ENCODE measurements around the gene AMELX. TPM values are rescaled to one million over a fixed set of nuclear protein-coding genes. Genes with fewer than 3 reads are reported as not detected.

The AMELX gene
- total RNA-seq, 1 donor from 2014 or later = not detected

DNA sequence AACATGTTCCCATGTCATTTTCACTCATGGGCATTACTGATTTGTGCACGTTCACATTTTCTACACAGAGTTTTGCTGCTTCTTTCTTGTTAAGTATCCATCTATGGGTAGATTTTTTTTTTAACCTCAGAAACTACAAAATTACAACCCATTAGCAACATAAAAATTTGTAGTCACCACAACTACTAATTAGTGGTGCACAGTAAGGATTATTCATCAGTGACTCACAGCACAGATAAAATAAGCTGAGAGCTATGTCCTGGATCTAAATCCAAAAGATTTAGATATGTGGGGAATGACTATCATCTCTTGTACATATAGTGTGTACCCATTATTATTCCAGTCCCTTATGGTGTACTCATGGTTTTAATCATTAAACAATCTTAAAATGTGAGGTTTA, 19.7 kb upstream of the AMELX start:
- H3K27ac Mint-ChIP-seq (ENCODE audit: unreplicated experiment) = no peak overlapping the region
- H3K4me3 ChIP-seq (ENCODE audit: insufficient read depth, low read depth, low read length) = no peak overlapping the region
- TF ChIP-seq, protein P1, sequence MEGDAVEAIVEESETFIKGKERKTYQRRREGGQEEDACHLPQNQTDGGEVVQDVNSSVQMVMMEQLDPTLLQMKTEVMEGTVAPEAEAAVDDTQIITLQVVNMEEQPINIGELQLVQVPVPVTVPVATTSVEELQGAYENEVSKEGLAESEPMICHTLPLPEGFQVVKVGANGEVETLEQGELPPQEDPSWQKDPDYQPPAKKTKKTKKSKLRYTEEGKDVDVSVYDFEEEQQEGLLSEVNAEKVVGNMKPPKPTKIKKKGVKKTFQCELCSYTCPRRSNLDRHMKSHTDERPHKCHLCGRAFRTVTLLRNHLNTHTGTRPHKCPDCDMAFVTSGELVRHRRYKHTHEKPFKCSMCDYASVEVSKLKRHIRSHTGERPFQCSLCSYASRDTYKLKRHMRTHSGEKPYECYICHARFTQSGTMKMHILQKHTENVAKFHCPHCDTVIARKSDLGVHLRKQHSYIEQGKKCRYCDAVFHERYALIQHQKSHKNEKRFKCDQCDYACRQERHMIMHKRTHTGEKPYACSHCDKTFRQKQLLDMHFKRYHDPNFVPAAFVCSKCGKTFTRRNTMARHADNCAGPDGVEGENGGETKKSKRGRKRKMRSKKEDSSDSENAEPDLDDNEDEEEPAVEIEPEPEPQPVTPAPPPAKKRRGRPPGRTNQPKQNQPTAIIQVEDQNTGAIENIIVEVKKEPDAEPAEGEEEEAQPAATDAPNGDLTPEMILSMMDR (IDR thresholded peaks at IDR 0.05; ENCODE audit: insufficient read depth, low read depth, low read length) = no peak

DNA sequence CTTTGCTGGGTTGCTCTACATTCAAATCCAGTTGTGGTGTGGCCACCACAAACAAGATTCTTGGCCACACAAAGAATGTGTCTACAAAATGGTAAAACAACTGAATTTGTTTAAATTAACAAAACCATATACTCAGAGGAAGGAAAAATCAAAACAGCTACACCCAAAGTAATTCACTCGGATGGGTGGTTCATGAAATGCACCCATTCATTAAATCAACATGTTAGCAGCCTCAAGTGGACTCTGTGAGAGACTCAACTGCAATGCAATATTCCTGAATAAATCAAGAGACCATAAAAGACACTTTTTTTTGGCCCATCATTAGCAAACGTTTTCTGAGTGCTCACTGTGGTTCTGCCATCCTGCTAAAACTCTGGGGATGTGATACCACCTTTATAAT, 11.2 kb upstream of the AMELX start:
- Histone ChIP-seq H3K27ac (ENCODE audit: low read depth, low read length) (no peak overlapping the region), H3K9me3 (ENCODE audit: insufficient read depth, low read depth, low read length) (no peaks in the 10 kb centered on the region), H3K27me3 (ENCODE audit: insufficient read depth, low read length) (no peaks in the 10 kb centered on the region), H3K9ac (ENCODE audit: low read length) (no peak overlapping the region), H2AFZ (ENCODE audit: low read depth, low read length) (no peak overlapping the region), H3K4me3 (ENCODE audit: insufficient read depth, low read depth, low read length) (no peak overlapping the region), H3K79me2 (ENCODE audit: insufficient read depth, low read length) (no peaks in the 10 kb centered on the region), H3K4me2 (ENCODE audit: low read length) (no peak overlapping the region), H3K4me1 (ENCODE audit: insufficient read depth, low read length) (no peaks in the 10 kb centered on the region), H3K36me3 (ENCODE audit: insufficient read depth, low read length) (no peaks in the 10 kb centered on the region), H4K20me1 (ENCODE audit: insufficient read depth, low read length) (no peaks in the 10 kb centered on the region)
- Mint-ChIP-seq H3K36me3 (ENCODE audit: low read depth, unreplicated experiment) (no peaks in the 10 kb centered on the region), H3K4me1 (ENCODE audit: low read depth, unreplicated experiment) (no peaks in the 10 kb centered on the region), H3K27me3 (ENCODE audit: low read depth, unreplicated experiment) (no peaks in the 10 kb centered on the region), H3K9me3 (ENCODE audit: unreplicated experiment) (no peaks in the 10 kb centered on the region), H3K4me3 (ENCODE audit: unreplicated experiment) (no peak overlapping the region), H3K27ac (ENCODE audit: unreplicated experiment) (no peak overlapping the region)
- peak; percentile 96 for FAIRE-seq
- TF ChIP-seq, protein P1 (IDR thresholded peaks at IDR 0.05; ENCODE audit: insufficient read depth, low read depth, low read length) = no peak
- DNase-seq (ENCODE audit: low read depth) = no peak

More for the DNA sequence above, 19.7 kb upstream of the AMELX start:
- DNase-seq (ENCODE audit: low read depth) (peak; percentile 57), FAIRE-seq (peak; percentile 93)
- no peak overlapping the region for H3K4me3 Mint-ChIP-seq (ENCODE audit: unreplicated experiment)
- Histone ChIP-seq H3K9me3 (ENCODE audit: insufficient read depth, low read depth, low read length) (no peaks in the 10 kb centered on the region), H3K36me3 (ENCODE audit: insufficient read depth, low read length) (no peaks in the 10 kb centered on the region), H2AFZ (ENCODE audit: low read depth, low read length) (no peak overlapping the region), H4K20me1 (ENCODE audit: insufficient read depth, low read length) (no peaks in the 10 kb centered on the region), H3K4me2 (ENCODE audit: low read length) (no peak overlapping the region), H3K27ac (ENCODE audit: low read depth, low read length) (no peak overlapping the region), H3K27me3 (ENCODE audit: insufficient read depth, low read length) (no peaks in the 10 kb centered on the region), H3K9ac (ENCODE audit: low read length) (no peak overlapping the region), H3K79me2 (ENCODE audit: insufficient read depth, low read length) (no peaks in the 10 kb centered on the region), H3K4me1 (ENCODE audit: insufficient read depth, low read length) (peaks cover 8% of the 10 kb centered on the region)
- H3K9me3 Mint-ChIP-seq (ENCODE audit: unreplicated experiment) = no peaks in the 10 kb centered on the region
- H3K36me3 Mint-ChIP-seq (ENCODE audit: low read depth, unreplicated experiment) = no peaks in the 10 kb centered on the region
- peaks cover 7% of the 10 kb centered on the region for H3K4me1 Mint-ChIP-seq (ENCODE audit: low read depth, unreplicated experiment)
- no peaks in the 10 kb centered on the region for H3K27me3 Mint-ChIP-seq (ENCODE audit: low read depth, unreplicated experiment)

DNA sequence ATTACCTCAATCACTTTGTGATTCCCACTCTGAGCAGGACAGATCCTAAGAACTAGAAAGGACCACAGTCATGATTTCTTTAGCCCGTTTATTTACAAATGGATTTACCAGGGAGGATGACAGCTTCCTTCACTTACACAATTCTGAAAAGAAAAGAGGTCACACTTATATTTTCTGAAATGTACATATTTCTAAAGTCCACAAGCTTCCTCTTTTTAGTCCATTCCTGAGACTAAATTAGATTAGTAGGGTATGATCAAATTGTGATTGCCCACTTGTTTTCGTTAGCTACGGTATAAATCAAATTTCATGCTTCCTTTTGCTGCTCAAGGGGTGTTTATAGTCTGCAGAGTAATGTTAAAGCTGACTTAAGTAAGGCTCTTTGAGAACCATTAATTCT, 7.6 kb upstream of the AMELX start:
- no peak overlapping the region for H3K4me3 ChIP-seq (ENCODE audit: insufficient read depth, low read depth, low read length)
- Mint-ChIP-seq H3K9me3 (ENCODE audit: unreplicated experiment) (no peaks in the 10 kb centered on the region), H3K4me1 (ENCODE audit: low read depth, unreplicated experiment) (no peaks in the 10 kb centered on the region), H3K27ac (ENCODE audit: unreplicated experiment) (no peak overlapping the region), H3K27me3 (ENCODE audit: low read depth, unreplicated experiment) (no peaks in the 10 kb centered on the region), H3K36me3 (ENCODE audit: low read depth, unreplicated experiment) (no peaks in the 10 kb centered on the region), H3K4me3 (ENCODE audit: unreplicated experiment) (no peak overlapping the region)
- TF ChIP-seq EZH2 (IDR thresholded peaks at IDR 0.05; ENCODE audit: insufficient read depth, low read length) = no peak
- no peaks in the 10 kb centered on the region for H3K4me1 ChIP-seq (ENCODE audit: insufficient read depth, low read length)
- H3K27ac ChIP-seq (ENCODE audit: low read depth, low read length) = no peak overlapping the region
- H3K36me3 ChIP-seq (ENCODE audit: insufficient read depth, low read length) = no peaks in the 10 kb centered on the region
- no peaks in the 10 kb centered on the region for H3K27me3 ChIP-seq (ENCODE audit: insufficient read depth, low read length)
- DNase-seq (ENCODE audit: low read depth) = no peak
- H3K4me2 ChIP-seq (ENCODE audit: low read length) = no peak overlapping the region
- H3K79me2 ChIP-seq (ENCODE audit: insufficient read depth, low read length) = no peaks in the 10 kb centered on the region
- no peaks in the 10 kb centered on the region for H4K20me1 ChIP-seq (ENCODE audit: insufficient read depth, low read length)
- no peak overlapping the region for H2AFZ ChIP-seq (ENCODE audit: low read depth, low read length)
- no peak for FAIRE-seq
- H3K9me3 ChIP-seq (ENCODE audit: insufficient read depth, low read depth, low read length) = no peaks in the 10 kb centered on the region
- H3K9ac ChIP-seq (ENCODE audit: low read length) = no peak overlapping the region

Measured in astrocyte (in vitro differentiated cells and primary cell).